ENCODE measurements around the gene HESX1. TPM values are rescaled to one million over a fixed set of nuclear protein-coding genes. Genes with fewer than 3 reads are reported as not detected.
A peak's percentile ranks its signal among the peaks of the same experiment; 100 is the strongest.

Gene HESX1
- total RNA-seq, 1 donor from 2014 or later: 42.1 TPM

GRCh38 chr3:57227204-57227929, 27.6 kb upstream of the HESX1 start, which contains the start of gene APPL1:
Gene APPL1, plus strand, starts transcription at chr3:57227729. Its CDS starts 155 bp downstream, at chr3:57227884.
- H3K9ac ChIP-seq: peak within 1 kb of the TSS; percentile 42
- H3K27ac ChIP-seq: peak within 1 kb of the TSS; percentile 83
- Mint-ChIP-seq H3K4me1 (peaks cover 19% of the 10 kb centered on the region), H3K4me3 (peak within 1 kb of the TSS; percentile 92), H3K36me3 (no peaks in the 10 kb centered on the region), H3K27ac (peak within 1 kb of the TSS; percentile 88), H3K9me3 (no peaks in the 10 kb centered on the region), H3K27me3 (ENCODE audit: insufficient read depth, low read depth) (peaks cover 4% of the 10 kb centered on the region)
- peaks cover 11% of the 10 kb centered on the region for H3K4me1 ChIP-seq
- TF ChIP-seq EZH2 (IDR thresholded peaks at IDR 0.05) (peak; percentile 47), EZH2phosphoT487 (IDR thresholded peaks at IDR 0.05) (no peak), CTCF (IDR thresholded peaks at IDR 0.05) (peak; percentile 7)
- DNase-seq (ENCODE audit: low spot score): peak; percentile 98
- H3F3A ChIP-seq (ENCODE audit: low read depth): peaks cover 13% of the 10 kb centered on the region
- peak within 1 kb of the TSS; percentile 87 for H2AFZ ChIP-seq (replicated peaks)
- H4K20me1 ChIP-seq (ENCODE audit: low read depth): peaks cover 19% of the 10 kb centered on the region
- no peaks in the 10 kb centered on the region for H3K36me3 ChIP-seq
- H3K4me3 ChIP-seq: peak within 1 kb of the TSS; percentile 83
- peak within 1 kb of the TSS; percentile 97 for H3K4me2 ChIP-seq
- H3K9me3 ChIP-seq (ENCODE audit: low read depth): no peaks in the 10 kb centered on the region
- peaks cover 36% of the 10 kb centered on the region for H3K79me2 ChIP-seq (ENCODE audit: low read depth)
- peaks cover 13% of the 10 kb centered on the region for H3K27me3 ChIP-seq

GRCh38 chr3:57226176-57226575, 26.4 kb upstream of the HESX1 start:
- Histone ChIP-seq H3K27ac (no peak overlapping the region), H3F3A (ENCODE audit: low read depth) (peaks cover 13% of the 10 kb centered on the region), H3K4me1 (peaks cover 11% of the 10 kb centered on the region), H3K79me2 (ENCODE audit: low read depth) (peaks cover 26% of the 10 kb centered on the region), H3K4me2 (no peak overlapping the region), H3K36me3 (no peaks in the 10 kb centered on the region), H2AFZ (replicated peaks) (no peak overlapping the region), H3K4me3 (no peak overlapping the region), H3K27me3 (peaks cover 13% of the 10 kb centered on the region), H4K20me1 (ENCODE audit: low read depth) (peaks cover 19% of the 10 kb centered on the region), H3K9me3 (ENCODE audit: low read depth) (no peaks in the 10 kb centered on the region), H3K9ac (no peak overlapping the region)
- Mint-ChIP-seq H3K4me3 (no peak overlapping the region), H3K4me1 (peaks cover 19% of the 10 kb centered on the region), H3K27ac (no peak overlapping the region), H3K9me3 (no peaks in the 10 kb centered on the region), H3K36me3 (no peaks in the 10 kb centered on the region), H3K27me3 (ENCODE audit: insufficient read depth, low read depth) (peaks cover 4% of the 10 kb centered on the region)
- no peak for DNase-seq (ENCODE audit: low spot score)
- no peak for TF ChIP-seq EZH2phosphoT487 (IDR thresholded peaks at IDR 0.05)
- TF ChIP-seq CTCF (IDR thresholded peaks at IDR 0.05): no peak
- TF ChIP-seq EZH2 (IDR thresholded peaks at IDR 0.05): no peak

- Histone ChIP-seq H3K36me3 (no peaks in the 10 kb centered on the region), H3K79me2 (ENCODE audit: low read depth) (peaks cover 18% of the 10 kb centered on the region), H3K27me3 (peaks cover 13% of the 10 kb centered on the region), H3K27ac (no peak overlapping the region), H3K9me3 (ENCODE audit: low read depth) (no peaks in the 10 kb centered on the region), H3K4me3 (no peak overlapping the region), H3K9ac (no peak overlapping the region), H4K20me1 (ENCODE audit: low read depth) (peaks cover 17% of the 10 kb centered on the region), H3F3A (ENCODE audit: low read depth) (peaks cover 13% of the 10 kb centered on the region), H2AFZ (replicated peaks) (no peak overlapping the region), H3K4me1 (peaks cover 11% of the 10 kb centered on the region), H3K4me2 (no peak overlapping the region)
- no peak overlapping the region for H3K4me3 Mint-ChIP-seq
- peaks cover 19% of the 10 kb centered on the region for H3K4me1 Mint-ChIP-seq
- no peak overlapping the region for H3K27ac Mint-ChIP-seq
- H3K27me3 Mint-ChIP-seq (ENCODE audit: insufficient read depth, low read depth): peaks cover 8% of the 10 kb centered on the region
- H3K9me3 Mint-ChIP-seq: no peaks in the 10 kb centered on the region
- DNase-seq (ENCODE audit: low spot score): no peak
- no peak for TF ChIP-seq EZH2phosphoT487 (IDR thresholded peaks at IDR 0.05)
- H3K36me3 Mint-ChIP-seq: no peaks in the 10 kb centered on the region
Measured at GRCh38 chr3:57224856-57225255, 25.1 kb upstream of the HESX1 start.

- no peak overlapping the region for H3K27ac ChIP-seq
- peak; percentile 36 for DNase-seq (ENCODE audit: low spot score)
- H3K36me3 Mint-ChIP-seq: no peaks in the 10 kb centered on the region
- H2AFZ ChIP-seq (replicated peaks): no peak overlapping the region
- H3K4me2 ChIP-seq: no peak overlapping the region
- no peak overlapping the region for H3K9ac ChIP-seq
- no peaks in the 10 kb centered on the region for H4K20me1 ChIP-seq (ENCODE audit: low read depth)
- H3F3A ChIP-seq (ENCODE audit: low read depth): peaks cover 8% of the 10 kb centered on the region
- no peaks in the 10 kb centered on the region for H3K79me2 ChIP-seq (ENCODE audit: low read depth)
- H3K36me3 ChIP-seq: no peaks in the 10 kb centered on the region
- no peaks in the 10 kb centered on the region for H3K9me3 Mint-ChIP-seq
- H3K27me3 ChIP-seq: no peaks in the 10 kb centered on the region
- peaks cover 4% of the 10 kb centered on the region for H3K4me1 Mint-ChIP-seq
- no peak overlapping the region for H3K4me3 Mint-ChIP-seq
- H3K27ac Mint-ChIP-seq: no peak overlapping the region
- H3K27me3 Mint-ChIP-seq (ENCODE audit: insufficient read depth, low read depth): peaks cover 4% of the 10 kb centered on the region
- peaks cover 3% of the 10 kb centered on the region for H3K4me1 ChIP-seq
- H3K9me3 ChIP-seq (ENCODE audit: low read depth): no peaks in the 10 kb centered on the region
- no peak overlapping the region for H3K4me3 ChIP-seq
- no peak for TF ChIP-seq EZH2 (IDR thresholded peaks at IDR 0.05)
- no peak for TF ChIP-seq EZH2phosphoT487 (IDR thresholded peaks at IDR 0.05)
- TF ChIP-seq CTCF (IDR thresholded peaks at IDR 0.05): peak; percentile 56
Measured at GRCh38 chr3:57221883-57222282, 22.1 kb upstream of the HESX1 start.
